ENCODE data around the gene ANKRD39. TPM values are rescaled to one million over a fixed set of nuclear protein-coding genes. Genes with fewer than 3 reads are reported as not detected.
A peak's percentile ranks its signal among the peaks of the same experiment; 100 is the strongest.

ANKRD39 gene
- total RNA-seq, 4 donors from 2014 or later, result 9.7 to 55.3 (median 12.7) TPM

DNA sequence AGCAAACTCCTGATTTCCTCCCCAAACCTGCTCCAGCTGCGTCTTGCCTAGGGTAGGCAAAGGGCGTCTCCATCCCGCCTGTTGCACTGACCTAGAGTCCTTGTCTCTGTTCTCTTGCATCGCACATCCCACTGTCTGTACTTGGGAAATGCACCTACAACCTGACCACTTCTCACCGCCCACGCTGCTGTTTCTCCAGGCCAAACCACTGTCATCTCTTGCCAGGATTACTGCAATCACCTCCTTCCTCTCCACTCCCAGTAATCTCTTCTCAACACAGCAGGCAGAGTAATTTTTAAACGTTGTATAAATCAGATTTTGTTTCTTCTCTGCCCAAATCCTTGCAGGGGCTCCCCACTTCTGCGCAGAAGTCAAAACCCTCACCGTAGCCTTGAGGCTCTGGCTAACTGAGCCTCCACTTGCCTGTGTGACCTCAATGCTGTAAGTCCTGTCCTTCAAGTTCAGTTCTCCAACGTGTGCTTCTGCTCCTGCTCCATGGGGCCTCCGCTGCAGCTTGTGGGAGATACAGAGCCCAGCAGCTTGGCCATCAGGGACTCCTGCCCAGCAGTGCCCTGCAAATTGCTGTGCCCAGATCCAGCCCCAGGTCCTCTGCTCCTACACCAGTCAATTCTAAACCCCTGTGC lies 39.8 kb upstream of the ANKRD39 start:
- Histone ChIP-seq H3K4me1 (peaks cover 15 to 17% (median 16%) of the 10 kb centered on the region in 4 donors), H3K27ac (no peak overlapping the region), H3K9me3 (no peaks in the 10 kb centered on the region), H3K4me3 (no peak overlapping the region), H3K27me3 (no peaks in the 10 kb centered on the region), H3K36me3 (no peaks in the 10 kb centered on the region)
- in situ Hi-C loops (cut with MboI; ENCODE audit: low pct_ligation_motif_present in 1 of 4, low pct_unique_long_range_greater_than_20kb in 1 of 4, low sequenced_read_pairs in 3 of 4) (no loop called here), intact Hi-C loops (cut with DNase I; ENCODE audit: low total_unique reads) (no loop called here)
- WGBS, 2 donors (ENCODE audit: low coverage in 1 of 2), result 59 to 71% methylated on average over 4 to 11 of the region's 11 CpGs
- TF ChIP-seq, protein P1, sequence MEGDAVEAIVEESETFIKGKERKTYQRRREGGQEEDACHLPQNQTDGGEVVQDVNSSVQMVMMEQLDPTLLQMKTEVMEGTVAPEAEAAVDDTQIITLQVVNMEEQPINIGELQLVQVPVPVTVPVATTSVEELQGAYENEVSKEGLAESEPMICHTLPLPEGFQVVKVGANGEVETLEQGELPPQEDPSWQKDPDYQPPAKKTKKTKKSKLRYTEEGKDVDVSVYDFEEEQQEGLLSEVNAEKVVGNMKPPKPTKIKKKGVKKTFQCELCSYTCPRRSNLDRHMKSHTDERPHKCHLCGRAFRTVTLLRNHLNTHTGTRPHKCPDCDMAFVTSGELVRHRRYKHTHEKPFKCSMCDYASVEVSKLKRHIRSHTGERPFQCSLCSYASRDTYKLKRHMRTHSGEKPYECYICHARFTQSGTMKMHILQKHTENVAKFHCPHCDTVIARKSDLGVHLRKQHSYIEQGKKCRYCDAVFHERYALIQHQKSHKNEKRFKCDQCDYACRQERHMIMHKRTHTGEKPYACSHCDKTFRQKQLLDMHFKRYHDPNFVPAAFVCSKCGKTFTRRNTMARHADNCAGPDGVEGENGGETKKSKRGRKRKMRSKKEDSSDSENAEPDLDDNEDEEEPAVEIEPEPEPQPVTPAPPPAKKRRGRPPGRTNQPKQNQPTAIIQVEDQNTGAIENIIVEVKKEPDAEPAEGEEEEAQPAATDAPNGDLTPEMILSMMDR (IDR thresholded peaks at IDR 0.05), result no peak
- TF ChIP-seq EP300 (IDR thresholded peaks at IDR 0.05; ENCODE audit: low read depth), result no peak
- no peak for DNase-seq

DNA sequence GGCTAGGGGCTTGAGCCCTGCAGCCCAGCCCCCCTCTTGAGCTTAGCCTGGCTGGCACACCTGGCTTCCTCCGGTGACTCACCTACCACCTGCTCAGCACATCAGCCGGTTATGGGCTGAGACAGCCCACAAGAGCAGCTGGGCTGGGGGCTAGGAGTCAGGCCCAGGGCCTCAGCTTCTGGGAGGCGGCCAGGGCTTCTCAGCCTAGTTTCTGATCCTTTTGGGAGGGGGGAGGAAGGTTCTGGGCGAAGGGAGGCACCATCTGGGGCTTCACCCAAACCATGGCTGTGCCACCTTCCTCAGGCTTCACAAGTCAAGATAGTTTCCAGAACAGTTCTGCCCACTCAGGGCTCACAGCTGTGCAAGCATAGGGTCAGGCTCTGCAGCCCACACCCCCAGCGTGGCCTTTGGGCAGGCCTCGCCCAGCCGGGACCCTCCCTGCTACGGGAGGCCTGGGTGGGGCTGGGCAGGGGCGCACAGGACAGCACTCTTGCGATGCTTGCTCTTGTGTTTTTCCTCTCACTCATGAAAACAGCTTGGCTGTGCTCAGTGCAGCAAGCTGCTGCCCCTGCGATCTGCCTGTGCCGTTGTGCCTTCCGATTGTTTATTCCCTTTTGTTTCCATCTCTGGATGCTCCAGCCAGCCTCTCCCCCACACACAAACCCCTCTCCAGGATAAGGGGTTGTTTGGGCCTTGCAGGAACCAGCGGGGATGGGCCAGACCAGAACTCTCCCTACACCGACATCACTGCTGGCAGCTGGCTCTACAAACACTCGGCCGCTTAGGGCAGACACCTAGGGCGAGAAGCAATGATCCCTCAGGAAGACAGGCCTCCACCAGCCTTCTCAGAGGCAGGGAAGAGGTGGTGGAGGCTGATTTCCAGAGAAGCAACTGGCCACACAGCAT lies 38.2 kb upstream of the ANKRD39 start:
- H3K27me3 ChIP-seq, result no peaks in the 10 kb centered on the region
- intact Hi-C loops (cut with DNase I; ENCODE audit: low total_unique reads) (no loop called here), in situ Hi-C loops (cut with MboI; ENCODE audit: low pct_ligation_motif_present in 1 of 4, low pct_unique_long_range_greater_than_20kb in 1 of 4, low sequenced_read_pairs in 3 of 4) (no loop called here)
- no peak overlapping the region for H3K4me3 ChIP-seq
- H3K36me3 ChIP-seq, result no peaks in the 10 kb centered on the region
- H3K4me1 ChIP-seq, result peaks cover 23 to 28% (median 26%) of the 10 kb centered on the region in 4 donors
- no peak for TF ChIP-seq POLR2A (IDR thresholded peaks at IDR 0.05)
- TF ChIP-seq EP300 (IDR thresholded peaks at IDR 0.05; ENCODE audit: low read depth), result no peak
- TF ChIP-seq, protein P1 (IDR thresholded peaks at IDR 0.05), result no peak
- no peak for TF ChIP-seq POLR2AphosphoS5 (IDR thresholded peaks at IDR 0.05)
- WGBS, 2 donors (ENCODE audit: low coverage in 1 of 2), result 34% methylated on average over 18 of the region's 18 CpGs; no CpG with 5 or more reads in 1 of the 2 donors
- DNase-seq, result no peak
- no peaks in the 10 kb centered on the region for H3K9me3 ChIP-seq
- peak overlapping the region; percentile 2 to 69 (median 44) for H3K27ac ChIP-seq

DNA sequence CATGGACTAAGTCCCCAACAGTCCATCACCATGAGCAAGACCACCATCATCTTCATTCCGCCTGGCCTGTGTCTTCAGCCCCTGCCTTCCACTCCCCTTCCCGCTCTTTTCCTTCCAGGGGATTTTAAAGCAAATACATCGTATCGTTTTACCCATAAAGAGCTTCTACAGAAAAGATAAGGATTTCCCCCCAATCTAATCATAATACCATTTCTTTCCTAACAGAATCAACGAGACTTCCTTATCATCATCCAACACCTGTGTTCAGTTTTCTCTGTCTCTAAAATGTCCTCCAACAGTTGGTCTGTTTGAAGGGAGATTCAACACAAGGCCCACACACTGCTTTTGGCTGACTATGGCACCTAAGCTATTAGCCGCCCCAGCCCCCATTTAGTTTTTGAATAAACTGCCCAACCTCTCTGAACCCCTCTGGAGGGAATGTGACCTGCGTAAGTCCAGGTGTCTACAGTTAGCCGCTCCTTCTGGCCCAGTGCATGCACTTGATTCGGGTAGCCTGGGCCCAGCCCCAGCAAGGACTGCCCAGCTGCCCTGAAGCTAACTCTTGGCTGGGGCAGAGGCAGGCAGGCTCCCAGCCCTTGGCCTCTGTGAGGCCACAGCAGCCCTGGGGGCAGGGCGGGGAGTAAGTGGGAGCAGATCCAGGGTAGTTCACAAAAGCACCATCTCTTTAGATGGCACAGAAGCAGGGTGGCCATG lies 37.4 kb upstream of the ANKRD39 start:
- Histone ChIP-seq H3K36me3 (no peaks in the 10 kb centered on the region), H3K27me3 (no peaks in the 10 kb centered on the region), H3K9me3 (no peaks in the 10 kb centered on the region), H3K4me3 (no peak overlapping the region), H3K4me1 (peaks cover 27 to 35% (median 32%) of the 10 kb centered on the region in 4 donors), H3K27ac (peak overlapping the region; percentile 2 to 69 (median 44))
- 58 to 67% methylated on average over 5 to 10 of the region's 10 CpGs for WGBS, 2 donors (ENCODE audit: low coverage in 1 of 2)
- in situ Hi-C loops (cut with MboI; ENCODE audit: low pct_ligation_motif_present in 1 of 4, low pct_unique_long_range_greater_than_20kb in 1 of 4, low sequenced_read_pairs in 3 of 4) (no loop called here), intact Hi-C loops (cut with DNase I; ENCODE audit: low total_unique reads) (no loop called here)
- DNase-seq, result no peak
- no peak for TF ChIP-seq EP300 (IDR thresholded peaks at IDR 0.05; ENCODE audit: low read depth)
- TF ChIP-seq, protein P1 (IDR thresholded peaks at IDR 0.05), result no peak

DNA sequence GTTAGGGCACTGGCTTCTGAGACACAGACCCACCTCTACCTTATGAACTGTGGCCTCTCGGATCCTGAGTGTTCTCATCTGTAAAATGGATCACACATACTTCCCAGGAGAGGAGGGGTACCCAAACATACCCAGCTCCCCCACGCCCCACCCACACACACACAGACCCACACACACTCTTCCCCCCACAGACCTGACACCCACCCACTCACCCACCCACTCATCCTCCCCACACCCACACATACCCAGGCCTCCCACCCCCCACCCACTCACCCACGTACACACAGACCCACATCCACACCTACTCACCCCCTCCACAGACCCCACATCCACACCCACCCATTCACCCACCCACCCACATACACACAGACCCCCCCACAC lies 36.3 kb upstream of the ANKRD39 start:
- in situ Hi-C loops (cut with MboI; ENCODE audit: low pct_ligation_motif_present in 1 of 4, low pct_unique_long_range_greater_than_20kb in 1 of 4, low sequenced_read_pairs in 3 of 4) (no loop called here), intact Hi-C loops (cut with DNase I; ENCODE audit: low total_unique reads) (no loop called here)
- H3K27ac ChIP-seq, result no peak overlapping the region
- peaks cover 27 to 42% (median 32%) of the 10 kb centered on the region in 4 donors for H3K4me1 ChIP-seq
- no peaks in the 10 kb centered on the region for H3K36me3 ChIP-seq
- no peak for DNase-seq
- H3K9me3 ChIP-seq, result no peaks in the 10 kb centered on the region
- no peaks in the 10 kb centered on the region for H3K27me3 ChIP-seq
- no peak overlapping the region for H3K4me3 ChIP-seq
- WGBS, 2 donors (ENCODE audit: low coverage in 1 of 2), result 80 to 81% methylated on average over 1 to 3 of the region's 3 CpGs
- TF ChIP-seq POLR2A (IDR thresholded peaks at IDR 0.05), result no peak
- no peak for TF ChIP-seq EP300 (IDR thresholded peaks at IDR 0.05; ENCODE audit: low read depth)
- TF ChIP-seq POLR2AphosphoS5 (IDR thresholded peaks at IDR 0.05), result no peak
- TF ChIP-seq, protein P1 (IDR thresholded peaks at IDR 0.05), result no peak

All from transverse colon (tissue), 4 donors.